NCI-H1694 (cell line): Measurements from ENCODE around the gene NME8.

Experiments
- DNase-seq: peaks from one replicate; lab custom pipeline; 2025; lab: John Stamatoyannopoulos, UW

The NME8 gene

GRCh38 chr7:37933018-37933566 lies 84.7 kb downstream of the NME8 start:
- no peak for DNase-seq

- DNase-seq = no peak
Measured at GRCh38 chr7:37942934-37943610, 94.7 kb downstream of the NME8 start.

- DNase-seq = no peak
Measured at GRCh38 chr7:37943905-37944736, 95.7 kb downstream of the NME8 start.

- no peak for DNase-seq
Measured at GRCh38 chr7:37944737-37945054, 96.3 kb downstream of the NME8 start.

- DNase-seq = no peak
Measured at GRCh38 chr7:37945336-37945735, 96.9 kb downstream of the NME8 start.

GRCh38 chr7:37947138-37947940 lies 98.9 kb downstream of the NME8 start:
- no peak for DNase-seq

GRCh38 chr7:37947941-37948210 lies 99.5 kb downstream of the NME8 start:
- no peak for DNase-seq
